ENCODE measurements around the gene YWHAH.

DNA sequence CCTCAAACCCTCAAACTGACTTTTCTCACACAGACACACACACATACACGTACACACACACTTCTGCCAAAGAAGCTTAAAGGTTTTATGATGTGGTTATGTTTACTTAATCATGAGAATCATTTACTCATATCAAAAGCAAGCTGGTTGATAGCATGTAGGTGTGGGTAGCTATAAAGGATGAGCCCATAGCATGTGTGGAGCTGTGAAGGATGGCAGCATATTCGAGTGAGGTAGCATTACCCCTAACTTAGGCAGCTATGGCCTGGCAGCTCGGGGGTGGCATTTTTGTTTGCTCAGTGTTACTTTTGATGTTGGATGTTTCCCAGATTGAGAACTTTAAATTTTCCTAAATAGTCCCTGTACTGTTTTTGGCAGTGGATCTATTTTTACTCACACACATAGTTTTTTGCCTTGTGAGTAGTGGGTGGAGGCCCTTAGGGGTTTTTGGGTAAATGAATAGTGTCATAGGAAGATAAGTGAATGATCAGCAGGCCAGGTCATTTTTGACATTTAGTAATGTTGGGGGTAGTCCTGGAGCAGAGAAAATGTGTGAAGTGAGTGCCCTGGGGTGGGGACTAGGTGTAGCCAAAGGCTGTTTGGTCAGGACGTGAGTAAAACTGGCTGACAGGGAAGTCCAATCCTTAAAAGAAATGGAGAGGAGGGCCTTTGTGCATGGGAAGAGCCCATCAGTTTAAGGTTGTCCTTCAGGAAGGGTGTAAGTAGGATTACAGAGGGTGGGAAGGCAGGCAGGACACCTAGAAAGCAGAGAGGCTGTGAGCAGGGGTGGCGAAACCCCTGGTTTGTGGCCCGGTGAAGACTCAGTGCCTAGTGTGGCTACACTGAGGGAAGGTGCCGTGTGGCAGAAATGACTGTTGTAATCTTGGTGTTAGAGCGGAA is 7.1 kb downstream of the YWHAH start:
- TF ChIP-seq POLR2AphosphoS5 (IDR thresholded peaks at IDR 0.05) (no peak), POLR2A (IDR thresholded peaks at IDR 0.05) (no peak)
